Stimulated activated CD4-positive, alpha-beta T cell treated with anti-CD3 and anti-CD28 coated beads, Interleukin-4, amount 100 ng/mL, for 24 hours (primary cell): Measurements from ENCODE around the gene GSTCD.
"Not testable (repeated sequence)": the region's sequence is repeated elsewhere in the genome, so short reads cannot be mapped to it uniquely, and the experiment has no call there.

ENCODE experiments used
- DNase-seq: peaks from one replicate; pipeline ENCODE4 v3.0.0-alpha.2; 2020

GSTCD gene

DNA sequence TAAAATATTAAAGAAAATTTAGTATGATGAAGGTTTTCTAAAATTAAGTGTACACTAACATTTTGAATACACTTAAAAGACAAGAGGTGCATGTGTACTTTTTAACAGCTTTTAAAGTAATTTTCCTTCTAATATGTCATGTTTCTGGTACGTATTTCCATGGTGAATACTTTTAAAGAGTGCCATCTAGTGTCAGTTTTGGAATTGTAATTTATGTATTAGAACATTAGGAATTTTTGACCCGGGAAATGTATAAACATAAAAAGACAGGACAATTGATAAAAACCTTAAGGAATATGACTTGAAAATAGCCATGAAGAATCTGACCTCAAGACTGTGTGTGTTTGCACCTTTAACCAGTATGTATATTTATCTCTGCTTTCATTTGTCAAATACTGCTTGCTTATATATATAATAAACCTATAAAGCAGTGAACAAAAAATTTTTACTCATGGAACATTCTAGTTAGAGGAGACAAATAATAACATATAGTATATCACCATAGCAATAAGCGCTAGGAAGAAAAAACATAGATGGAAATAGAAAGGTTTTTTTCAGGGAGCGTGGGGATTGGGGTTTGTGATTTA is 7.2 kb downstream of the GSTCD start:
- DNase-seq, result no peak

DNA sequence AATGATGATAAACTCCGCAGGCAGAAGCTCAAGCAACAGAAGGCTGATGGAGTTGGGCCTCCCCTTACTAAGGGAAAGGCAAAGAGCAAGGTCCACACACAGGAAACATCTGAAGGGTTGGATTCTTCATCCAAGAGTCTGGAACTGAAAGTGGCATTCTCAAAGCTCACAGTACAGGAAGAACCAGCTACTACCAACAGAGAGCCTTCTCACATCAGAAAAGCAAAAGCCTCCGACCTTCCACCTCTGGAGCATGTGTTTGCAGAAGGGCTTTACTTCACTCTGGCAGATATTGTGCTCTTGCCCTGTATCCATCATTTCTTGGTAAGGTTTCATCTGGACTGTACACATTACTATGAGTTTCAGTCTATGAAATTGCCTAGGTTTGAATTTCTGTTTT is 10.6 kb downstream of the GSTCD start:
- no peak for DNase-seq

DNA sequence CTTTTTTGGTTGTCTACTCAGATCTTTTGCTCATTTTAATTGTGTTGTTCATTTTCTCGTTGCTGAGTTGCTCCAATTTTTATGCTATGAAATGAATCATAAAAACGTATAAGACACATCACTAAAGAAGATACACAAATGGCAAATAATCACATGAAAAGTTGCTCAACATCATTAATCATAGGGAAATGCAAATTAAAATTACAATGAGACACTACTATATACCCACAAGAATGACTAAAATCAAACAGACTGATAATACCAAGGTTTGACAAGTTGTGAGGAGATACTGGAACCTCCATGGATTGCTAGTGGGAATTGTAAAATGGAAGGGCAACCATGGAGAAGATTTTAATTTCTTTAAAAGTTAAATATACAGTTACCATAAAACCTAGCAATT is 17.0 kb downstream of the GSTCD start:
- DNase-seq, result no peak

DNA sequence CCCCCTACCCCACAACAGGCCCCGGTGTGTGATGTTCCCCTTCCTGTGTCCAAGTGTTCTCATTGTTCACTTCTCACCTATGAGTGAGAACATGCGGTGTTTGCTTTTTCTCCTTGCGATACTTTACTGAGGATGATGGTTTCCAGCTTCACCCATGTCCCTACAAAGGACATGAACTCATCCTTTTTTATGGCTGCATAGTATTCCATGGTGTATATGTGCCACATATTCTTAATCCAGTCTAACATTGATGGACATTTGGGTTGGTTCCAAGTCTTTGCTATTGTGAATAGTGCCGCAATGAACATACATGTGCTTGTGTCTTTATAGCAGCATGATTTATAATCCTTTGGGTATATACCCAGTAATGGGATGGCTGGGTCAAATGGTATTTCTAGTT is 21.3 kb downstream of the GSTCD start:
- not testable (repeated sequence) for DNase-seq

DNA sequence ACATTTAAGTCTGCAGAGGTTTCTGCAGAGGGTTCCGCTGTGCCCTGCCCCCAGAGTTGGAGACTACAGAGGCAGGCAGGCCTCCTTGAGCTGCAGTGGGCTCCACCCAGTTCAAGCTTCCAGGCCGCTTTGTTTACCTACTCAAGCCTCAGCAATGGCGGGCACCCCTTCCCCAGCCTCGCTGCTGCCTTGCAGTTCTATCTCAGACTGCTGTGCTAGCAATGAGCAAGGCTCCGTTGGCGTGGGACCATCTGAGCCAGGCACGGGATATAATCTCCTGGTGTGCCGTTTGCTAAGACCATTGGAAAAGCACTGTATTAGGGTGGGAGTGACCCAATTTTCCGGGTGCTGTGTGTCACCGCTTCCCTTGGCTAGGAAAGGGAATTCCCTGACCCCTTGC is 26.6 kb downstream of the GSTCD start:
- DNase-seq, result not testable (repeated sequence)

DNA sequence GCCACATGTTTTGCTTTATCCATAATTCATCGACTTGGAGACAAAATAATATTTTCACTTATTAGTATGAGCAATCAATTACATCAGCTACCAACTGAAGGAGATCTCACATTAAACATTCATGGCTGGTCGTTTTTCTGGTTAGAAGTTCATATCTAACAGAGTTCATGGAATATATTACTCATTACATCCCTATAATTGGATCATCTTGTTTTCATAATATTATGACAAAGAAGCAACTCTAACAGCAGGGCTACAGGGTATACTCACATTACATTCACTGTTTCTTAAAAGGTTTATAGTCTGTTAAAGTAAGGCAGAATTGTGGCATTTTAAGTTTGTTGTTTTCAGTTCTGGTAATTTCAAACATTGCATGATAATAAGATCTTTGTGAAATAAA is 33.0 kb downstream of the GSTCD start:
- DNase-seq, result no peak

DNA sequence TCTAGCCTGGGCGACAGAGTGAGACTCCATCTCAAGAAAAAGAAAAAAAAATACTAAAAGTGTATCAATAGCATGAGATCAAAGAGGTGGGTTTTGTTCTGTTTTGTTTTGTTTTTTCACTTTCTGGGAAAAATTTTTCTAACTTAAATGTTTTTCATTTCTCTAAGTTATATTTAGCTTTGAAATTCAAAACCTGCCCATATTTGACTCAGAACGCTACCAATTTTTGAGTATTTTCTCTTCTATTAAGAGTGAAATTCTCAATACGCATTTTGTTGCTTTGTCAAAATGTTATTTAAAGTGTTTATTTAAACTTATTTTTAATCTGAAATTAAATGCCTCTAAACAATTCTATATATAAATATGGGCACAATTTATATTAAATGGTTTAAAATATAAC is 39.6 kb downstream of the GSTCD start:
- no peak for DNase-seq

DNA sequence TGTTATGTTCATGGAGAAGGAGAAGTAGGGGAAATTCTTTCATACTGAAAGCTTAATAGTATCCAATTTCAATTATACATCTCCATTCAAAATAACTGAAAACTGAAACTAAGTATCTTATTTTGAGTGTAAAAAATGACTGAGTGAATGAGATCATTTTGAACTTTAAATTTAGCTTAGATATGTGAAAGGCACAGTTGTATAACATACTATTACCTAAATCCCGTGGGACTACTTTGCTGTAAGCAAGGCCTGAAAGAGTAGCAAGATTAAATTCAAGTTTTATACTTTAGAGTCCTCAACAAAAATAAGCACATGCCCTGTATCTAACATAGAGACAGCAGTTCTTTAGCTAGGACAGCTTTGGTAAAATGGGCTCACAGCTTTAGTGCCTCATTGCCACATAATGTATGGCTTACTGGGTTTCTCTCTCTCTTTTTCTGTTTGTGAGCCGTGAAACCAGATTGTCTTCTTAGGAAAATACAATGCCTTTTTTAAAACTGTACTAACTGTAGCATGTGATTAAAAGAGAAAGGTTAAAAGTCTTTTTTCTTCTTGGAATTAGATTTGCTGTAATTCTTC is 43.2 kb downstream of the GSTCD start:
- DNase-seq, result no peak

DNA sequence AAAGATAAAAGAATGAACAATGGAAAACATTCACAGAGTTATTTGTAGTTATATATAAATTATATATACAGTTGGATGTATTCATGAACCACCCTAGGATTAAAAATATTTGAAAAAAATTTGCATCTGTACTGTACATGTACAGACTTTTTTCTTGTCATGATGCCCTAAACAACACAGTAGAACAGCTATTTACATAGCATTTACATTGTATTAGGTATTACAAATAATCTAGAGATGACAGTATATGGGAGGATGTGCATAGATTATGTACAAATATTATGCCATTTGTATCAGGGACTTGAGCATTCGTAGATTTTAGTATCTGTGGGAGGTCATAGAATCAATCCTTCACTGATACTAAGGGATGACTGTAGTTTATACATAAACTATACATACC is 44.8 kb downstream of the GSTCD start:
- no peak for DNase-seq

DNA sequence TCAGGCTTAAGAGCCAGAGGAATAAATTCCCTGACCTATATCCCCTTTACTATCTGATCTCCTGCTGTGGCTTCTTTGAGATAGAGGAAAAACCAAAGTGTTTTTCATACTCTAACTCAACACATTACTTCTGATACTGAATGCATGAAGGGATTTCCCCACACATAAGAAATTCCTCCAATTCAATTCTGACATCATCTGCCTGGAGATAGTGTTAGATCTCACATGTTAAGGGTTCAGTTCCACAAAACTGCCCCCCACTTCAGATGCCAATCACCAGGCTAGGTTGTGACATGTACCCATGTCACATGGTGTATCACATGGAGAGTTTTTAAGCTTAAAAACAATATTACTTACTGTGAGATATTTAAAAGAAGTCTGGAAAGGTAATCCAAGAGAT is 46.8 kb downstream of the GSTCD start:
- no peak for DNase-seq

DNA sequence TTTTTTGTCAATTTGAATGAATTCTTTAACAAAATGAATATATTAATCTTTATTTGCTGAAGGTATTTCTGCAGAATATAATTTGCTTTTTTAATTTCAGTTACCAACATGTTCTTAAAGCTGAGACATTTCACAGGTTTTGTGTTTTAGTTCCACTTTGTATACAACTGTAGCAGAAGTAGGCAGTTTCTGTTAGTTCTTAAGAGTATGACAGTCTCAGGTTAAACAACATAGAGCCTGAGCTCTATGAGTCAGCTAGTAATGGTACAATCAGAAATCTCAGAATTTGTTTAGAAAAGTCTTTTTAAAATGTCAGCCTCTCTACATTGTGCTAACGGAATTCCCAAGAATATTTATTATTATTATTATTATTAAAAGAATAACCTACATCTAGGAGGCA is 50.4 kb downstream of the GSTCD start:
- no peak for DNase-seq

DNA sequence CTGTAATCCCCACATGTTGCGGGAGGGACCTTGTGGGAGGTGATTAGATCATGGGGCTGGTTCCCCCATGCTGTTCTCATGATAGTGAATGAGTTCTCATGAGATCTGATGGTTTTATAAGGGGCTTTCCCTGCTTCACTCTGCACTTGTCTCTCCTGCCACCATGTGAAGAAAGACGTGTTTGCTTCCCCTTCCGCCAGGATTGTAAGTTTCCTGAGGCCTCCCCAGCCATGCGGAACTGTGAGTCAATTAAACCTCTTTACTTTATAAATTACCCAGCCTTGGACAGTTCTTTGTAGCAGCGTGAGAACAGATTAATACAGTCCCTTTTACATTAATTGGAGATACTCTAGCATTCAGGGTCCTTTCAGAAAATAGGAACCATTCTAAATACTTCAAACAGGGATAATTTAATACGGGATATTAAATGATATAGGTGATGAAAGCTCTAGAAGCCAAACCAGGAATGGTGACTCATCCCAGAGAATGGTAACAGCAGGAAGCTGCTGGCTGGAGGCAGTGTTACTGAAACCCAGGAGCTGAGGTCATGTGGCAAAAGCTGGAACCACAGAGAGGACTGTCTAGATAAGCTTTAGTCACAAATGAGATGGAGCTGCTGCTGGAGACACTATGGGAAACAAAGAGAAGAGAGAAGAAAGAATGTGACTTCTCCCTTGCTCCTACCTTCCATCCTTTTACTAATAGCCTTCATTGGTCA is 57.3 kb downstream of the GSTCD start:
- no peak for DNase-seq

DNA sequence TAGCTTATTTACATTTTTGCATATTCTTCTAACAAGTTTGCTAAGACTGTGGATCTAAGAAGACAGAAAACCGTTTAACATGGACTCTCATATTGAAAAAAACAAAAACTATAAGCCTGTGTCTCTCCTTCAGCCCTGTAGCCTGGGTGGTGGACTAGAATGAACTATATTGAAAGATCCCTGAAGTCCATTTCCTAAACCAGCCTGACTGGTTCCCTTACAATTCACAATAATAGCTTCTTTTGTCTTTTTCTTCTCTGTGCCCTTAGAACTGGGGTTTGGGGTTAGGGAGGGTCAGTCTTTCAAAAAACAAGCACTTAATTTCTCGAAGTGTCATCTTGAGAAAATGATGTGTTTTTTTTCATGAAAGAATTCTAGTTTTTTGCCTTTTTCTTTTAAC is 59.0 kb downstream of the GSTCD start:
- DNase-seq, result no peak

DNA sequence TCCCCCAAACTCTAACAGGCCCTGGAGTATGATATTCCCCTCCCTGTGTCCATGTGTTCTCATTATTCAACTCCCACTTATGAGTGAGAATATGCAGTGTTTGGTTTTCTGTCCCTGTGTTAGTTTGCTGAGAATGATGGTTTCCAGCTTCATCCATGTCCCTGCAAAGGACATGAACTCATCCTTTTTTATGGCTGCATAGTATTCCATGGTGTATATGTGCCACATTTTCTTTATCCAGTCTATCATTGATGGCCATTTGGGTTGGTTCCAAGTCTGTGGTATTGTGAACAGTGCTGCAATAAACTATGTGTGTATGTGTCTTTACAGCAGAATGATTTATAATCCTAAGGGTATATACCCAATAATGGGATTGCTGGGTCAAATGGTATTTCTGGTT is 61.9 kb downstream of the GSTCD start:
- not testable (repeated sequence) for DNase-seq

DNA sequence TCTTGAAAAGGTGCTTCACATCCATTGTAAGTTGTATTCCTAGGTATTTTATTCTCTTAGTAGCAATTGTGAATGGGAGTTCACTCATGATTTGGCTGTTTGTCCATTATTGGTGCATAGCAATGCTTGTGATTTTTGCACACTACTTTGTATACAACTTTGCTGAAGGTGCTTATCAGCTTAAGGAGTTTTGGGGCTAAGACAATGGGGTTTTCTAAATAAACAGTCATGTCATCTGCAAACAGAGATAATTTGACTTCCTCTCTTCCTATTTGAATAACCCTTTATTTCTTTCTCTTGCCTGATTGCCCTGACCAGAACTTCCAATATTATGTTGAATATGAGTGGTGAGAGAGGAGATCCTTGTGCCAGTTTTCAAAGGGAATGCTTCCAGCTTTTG is 63.5 kb downstream of the GSTCD start:
- not testable (repeated sequence) for DNase-seq

DNA sequence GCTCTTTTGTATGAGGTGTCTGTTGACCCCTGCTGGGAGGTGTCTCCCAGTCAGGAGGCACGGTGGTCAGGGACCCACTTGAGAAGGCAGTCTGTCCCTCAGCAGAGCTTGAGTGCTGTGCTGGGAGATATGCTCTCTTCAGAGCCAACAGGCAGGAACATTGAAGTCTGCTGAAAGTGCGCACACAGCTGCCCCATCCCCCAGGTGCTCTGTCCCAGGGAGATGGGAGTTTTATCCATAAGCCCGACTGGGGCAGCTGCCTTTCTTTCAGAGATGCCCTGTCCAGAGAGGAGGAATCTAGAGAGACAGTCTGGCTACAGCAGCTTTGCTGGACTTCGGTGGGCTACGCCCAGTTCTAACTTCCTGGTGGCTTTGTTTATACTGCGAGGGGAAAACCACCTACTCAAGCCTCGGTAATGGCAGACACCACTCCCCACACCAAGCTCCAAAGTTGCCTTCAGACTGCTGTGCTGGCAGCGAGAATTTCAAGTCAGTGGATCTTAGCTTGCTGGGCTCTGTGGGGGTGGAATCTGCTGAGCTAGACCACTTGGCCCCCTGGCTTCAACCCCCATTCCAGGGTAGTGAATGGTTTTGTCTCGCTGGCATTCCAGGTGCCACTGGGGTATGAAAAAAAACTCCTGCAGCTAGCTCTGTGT is 67.3 kb downstream of the GSTCD start:
- not testable (repeated sequence) for DNase-seq

DNA sequence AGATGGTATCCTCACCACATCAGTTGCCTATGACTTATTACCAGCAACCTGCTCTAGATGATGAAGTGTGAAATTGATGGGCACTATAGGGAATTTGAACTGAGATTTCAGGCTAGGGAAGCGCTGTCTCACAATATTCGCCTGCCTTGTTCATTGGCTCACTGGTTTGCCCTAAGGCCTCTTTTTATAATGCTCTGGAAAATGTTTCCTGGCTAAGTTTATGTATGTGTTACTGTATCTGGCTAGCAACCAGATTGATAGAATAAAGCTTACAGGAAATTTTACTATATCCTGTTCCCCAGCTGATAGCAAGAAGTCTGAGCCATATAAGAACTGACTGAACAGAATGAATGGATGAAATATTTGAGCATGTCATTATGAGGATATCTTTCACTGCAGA is 71.6 kb downstream of the GSTCD start:
- DNase-seq, result no peak

DNA sequence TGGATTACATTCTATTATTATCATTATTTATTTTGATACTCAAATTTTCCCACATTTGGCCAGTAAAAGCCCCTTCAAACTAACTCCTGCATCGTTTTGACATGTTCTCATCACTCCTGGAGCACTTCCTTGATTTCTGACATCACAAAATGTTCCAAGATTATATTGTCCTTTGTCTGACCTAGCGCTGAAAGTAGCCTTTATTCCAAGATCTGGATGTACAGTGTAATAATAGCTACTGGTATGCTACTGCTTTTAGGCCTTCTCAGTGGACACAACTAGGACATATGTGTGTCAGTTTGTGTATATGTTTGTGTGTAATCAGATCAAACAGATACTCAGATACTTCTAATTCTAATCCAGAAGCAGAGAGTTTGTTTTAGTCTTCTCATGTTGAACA is 76.2 kb downstream of the GSTCD start:
- DNase-seq, result no peak

DNA sequence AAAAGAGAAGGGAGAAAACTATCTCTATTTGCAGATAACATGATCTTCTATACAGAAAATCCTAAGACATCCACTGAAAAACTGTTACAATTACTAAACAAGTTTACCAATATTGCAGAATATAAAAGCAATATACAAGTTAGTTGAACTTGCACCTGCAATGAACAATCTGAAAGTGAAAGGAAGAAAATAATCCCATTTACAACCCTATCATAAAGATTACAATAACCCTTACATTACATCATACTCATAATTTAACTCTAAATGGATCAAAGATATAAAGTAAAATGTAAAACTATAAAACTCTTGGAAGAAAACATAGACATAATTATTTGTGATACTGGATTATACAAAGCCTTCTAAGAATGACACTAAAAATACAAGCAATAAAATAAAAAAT is 77.2 kb downstream of the GSTCD start:
- DNase-seq, result no peak

DNA sequence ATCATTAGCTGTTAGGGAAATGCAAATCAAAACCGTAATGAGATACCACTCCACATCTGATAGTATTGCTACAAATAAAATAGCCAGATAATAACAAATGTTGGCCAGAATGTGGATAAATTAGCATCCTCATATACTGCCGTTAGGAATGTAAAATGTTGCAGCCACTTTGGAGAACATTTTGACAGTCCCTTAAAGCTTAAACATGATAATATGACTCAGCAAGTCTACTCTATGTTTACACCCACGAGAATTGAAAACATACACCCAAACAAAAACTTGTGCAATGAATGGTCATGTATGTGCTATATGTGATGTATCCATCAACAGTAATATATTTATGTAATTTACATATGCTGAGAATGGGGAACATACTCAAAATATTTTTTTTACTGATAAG is 78.2 kb downstream of the GSTCD start:
- DNase-seq, result no peak

DNA sequence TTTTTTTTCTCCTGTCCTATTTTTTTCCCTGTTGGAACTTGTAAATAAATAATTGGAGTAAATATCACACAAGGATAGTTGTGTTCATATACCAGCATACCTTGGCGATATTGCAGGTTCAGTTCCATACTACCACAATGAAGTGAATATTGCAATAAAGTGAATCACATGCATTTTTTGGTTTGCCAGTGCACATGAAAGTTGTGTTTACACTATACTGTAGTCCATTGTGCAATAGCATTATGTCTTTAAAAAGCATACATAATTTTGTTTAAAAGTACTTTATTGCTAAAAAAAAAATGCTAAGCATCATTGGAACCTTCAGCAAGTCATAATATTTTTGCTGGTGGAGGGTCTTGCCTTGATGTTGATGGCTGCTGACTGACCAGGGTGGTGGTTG is 88.6 kb downstream of the GSTCD start:
- DNase-seq, result no peak

DNA sequence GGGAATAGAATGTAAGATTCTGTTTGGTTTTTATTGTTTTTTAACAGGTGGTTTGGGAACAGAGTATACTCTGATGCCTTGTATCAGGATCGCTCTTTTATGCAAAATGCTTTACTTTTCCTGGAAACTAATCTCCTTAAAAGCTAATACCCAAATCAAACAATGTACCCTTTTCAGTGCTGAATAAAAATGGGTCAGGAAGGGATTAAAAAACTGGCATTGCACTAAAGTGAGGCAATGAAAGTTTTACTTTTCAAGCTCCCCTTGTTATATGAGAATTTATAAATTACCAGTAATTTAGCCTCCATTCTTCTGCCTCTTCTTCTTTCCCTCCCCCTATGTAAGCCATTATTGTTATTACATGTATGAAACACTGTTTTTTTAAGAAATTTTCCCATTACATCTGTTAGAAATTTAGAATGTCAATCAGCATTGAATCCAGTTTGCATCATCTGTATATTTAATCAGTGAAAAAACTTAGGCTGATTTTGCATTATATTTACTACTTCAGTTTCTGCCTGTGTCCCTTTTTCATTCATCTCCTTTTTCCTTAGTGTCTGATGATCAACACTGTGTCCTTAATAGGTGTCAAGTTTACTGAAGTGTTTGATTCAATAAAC is 97.0 kb downstream of the GSTCD start:
- DNase-seq, result no peak

DNA sequence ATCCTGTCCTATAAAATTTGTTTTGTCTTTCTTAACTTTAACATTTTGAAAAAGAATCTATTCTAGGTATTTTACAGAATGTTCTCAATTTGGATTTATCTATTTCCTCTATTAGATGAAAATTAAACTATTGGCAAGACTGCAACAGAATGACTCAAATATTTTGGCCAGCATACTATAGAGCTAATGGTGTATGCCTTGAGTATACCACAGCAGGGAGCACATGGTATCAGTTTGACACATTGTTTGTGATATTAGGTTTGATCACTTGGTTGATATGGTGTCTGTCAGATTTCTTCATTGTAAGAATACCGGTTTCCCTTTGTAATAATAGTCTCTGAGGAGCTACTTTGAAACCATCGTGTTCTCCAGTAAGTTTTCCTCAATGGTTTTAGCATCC is 98.9 kb downstream of the GSTCD start:
- no peak for DNase-seq
